CD4-positive, alpha-beta T cell treated with Interleukin-15 for 4 hours (primary cell): ENCODE results near the gene ASRGL1.
"Not testable (repeated sequence)": the region's sequence is repeated elsewhere in the genome, so short reads cannot be mapped to it uniquely, and the experiment has no call there.

Source experiments
- DNase-seq: peaks from one replicate; pipeline ENCODE4 v3.0.0-alpha.2; 2020; ENCODE audit warnings: low spot score

ASRGL1 gene

DNA sequence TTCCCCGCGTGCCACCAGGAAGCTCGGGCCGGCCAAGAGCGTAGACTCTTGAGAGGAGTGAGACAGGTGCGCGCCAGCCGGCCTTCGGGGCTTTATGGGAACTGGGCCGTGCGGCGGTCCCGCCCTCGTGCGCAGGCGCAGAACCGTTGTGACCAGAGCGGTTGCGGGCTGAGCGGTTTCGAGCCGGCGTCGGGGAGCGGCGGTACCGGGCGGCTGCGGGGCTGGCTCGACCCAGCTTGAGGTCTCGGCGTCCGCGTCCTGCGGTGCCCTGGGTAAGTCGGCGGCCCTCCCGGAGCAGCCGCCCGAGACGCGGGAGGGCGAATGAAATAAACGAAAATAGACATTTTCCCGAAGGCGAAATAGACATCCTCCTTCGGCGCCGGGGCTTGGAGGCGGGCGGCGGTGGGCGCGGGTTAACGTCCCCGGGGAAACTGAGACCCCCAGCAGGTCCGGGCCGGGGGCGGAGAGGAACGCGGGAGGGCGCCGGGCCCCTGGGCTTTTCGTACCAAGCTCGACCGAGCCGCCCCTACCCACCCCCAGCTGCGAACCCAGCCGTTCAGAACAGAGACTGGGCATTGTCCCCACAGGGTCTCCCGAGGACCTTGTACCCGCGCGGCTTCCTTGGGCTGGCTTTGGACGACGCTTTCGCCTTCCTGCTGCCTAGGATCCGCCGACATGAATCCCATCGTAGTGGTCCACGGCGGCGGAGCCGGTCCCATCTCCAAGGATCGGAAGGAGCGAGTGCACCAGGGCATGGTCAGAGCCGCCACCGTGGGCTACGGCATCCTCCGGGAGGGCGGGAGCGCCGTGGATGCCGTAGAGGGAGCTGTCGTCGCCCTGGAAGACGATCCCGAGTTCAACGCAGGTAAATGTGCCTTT lies at the start of gene ASRGL1:
ASRGL1 (plus strand) TSS at position 146 of the 879 bp plus-strand sequence; CDS start at position 676, 530 bp downstream.
- peak; percentile 73 for DNase-seq

- DNase-seq, result no peak
Observed at GRCh38 chr11:62295504-62295903, 41.7 kb upstream of the ASRGL1 start.

DNA sequence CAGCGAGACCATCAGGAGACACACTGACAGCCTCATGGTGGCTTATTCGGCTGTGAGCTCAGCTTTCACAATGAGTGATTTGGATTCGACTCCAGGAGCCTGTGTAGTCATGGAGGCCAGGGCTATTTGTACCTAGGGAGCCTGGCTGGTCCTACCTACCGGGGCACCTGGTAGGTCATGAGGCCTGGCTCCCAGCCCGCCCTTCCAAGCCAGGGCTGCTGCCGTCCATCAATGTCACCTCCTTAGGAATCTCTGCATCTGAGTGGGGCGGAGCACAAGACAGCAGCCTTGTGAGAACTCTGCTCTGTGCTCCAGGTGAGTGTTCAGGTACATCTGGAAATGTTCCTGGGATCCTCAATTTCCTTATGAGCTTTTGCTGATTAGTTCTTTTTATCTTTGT lies 38.3 kb upstream of the ASRGL1 start, which contains the start of gene SCGB1D4:
SCGB1D4 (minus strand) TSS at position 101 of the 400 bp plus-strand sequence; CDS start at position 36, 65 bp downstream.
- no peak for DNase-seq

GRCh38 chr11:62306227-62306626 lies 31.0 kb upstream of the ASRGL1 start:
- no peak for DNase-seq

DNA sequence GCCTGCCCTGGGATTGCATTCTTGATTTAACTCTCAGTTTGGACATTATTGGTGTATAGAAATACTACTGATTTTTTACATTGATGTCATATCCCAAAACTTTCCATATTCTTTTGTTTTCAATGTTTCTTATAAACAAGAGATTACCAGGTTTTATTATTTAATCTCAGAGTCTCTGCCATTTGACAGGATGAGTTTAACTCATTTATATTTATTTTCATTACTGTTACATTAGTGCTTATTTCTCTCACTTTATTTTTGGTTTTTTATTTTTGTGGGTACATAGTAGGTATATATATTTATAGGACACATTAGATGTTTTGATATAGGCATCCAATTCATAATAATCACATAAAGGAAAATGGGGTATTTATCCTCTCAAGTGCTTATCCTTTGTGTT lies 29.3 kb upstream of the ASRGL1 start:
- DNase-seq, result no peak

DNA sequence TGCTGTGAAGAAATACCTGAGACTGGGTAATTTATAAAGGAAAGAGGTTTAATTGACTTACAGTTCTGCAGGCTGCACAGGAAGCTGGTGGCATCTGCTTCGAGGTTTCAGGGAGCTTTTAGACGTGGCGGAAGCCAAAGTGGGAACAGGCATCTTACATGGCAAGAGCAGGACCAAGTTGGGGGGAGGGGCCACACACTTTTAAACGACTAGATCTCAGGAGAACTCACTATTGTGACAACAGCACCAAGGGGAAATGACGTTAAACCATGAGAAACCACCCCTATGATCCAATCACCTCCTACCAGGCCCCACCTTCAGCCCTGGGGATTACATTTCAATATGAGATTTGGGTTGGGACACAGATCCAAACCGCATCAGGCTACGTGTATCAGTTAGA lies 27.3 kb upstream of the ASRGL1 start:
- no peak for DNase-seq

DNA sequence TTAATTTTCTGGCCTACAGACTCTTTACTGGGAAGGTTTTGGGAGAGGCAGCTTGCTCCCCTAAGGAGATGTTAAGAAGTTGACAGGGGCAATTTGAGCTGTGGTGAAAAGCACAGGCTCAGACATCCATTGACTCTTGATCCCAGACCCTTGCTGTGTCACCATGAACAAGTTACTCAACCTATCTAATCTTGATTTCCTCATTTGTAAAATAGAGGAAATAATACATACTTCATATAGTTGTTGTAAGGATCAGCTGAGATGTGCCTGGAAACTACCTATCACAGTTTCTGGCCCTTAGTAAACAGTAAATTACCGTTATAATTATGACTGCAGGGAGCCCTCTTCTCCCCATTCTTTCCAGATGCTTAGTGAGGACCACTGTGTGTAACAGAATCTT lies 21.8 kb upstream of the ASRGL1 start:
- DNase-seq, result no peak

DNA sequence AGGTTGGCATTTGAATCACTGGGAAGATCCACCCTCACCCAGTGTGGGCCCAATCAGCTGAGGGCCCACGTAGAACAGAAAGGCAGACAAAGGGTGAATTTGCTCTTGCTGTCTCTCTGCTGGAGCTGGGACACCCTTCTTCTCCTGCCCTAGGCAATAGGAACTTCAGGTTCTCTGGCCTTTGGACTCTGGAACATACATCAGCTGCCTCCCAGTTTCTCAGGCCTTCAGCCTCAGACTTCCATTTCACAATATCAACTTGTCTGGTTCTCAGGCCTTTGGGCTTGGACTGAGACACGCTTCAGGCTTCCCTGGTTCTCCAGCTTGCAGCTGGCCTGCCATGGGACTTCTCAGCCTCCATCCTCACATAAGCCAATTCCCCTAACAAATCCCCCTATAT lies 14.7 kb upstream of the ASRGL1 start:
- DNase-seq, result no peak

DNA sequence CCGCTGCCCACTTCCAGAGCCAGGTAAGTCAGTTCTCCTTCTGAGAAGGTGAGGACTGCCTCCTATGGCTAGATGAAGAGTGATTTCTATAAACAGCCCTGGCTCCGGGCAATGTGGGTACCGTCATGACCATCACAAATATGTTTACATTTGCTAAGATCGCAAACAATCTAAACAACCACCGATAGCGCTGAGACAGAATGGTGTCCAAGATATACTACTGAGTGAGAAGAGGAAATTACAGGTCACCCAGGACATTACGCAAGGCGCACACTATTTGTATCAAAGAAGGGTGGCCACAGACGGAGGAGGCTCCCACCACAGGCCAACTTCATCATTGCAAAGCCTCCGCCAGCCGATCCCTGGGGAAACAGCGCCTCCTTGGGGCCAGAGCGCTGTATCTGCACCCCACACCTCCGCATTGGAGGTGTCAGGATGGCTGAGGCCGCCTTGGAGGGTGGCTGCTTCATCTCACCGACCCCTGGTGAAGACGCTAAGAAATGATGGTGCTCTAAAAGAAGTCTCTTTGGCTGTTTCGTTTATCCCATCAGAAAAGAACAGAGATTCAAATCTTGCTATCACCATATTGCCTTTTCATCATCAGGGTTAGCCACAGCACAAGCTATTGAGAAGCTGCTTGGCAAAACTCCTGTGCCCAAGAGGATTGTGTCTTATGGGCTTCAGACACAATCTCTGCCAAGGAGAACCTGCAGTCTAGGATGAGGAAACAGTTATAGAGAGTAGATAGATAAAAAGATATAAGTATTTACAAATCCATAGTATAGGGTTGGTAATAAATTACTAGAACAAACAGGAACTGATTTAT lies 12.3 kb upstream of the ASRGL1 start:
- DNase-seq, result peak; percentile 52

- DNase-seq, result not testable (repeated sequence)
Observed at GRCh38 chr11:62325781-62326180, 11.5 kb upstream of the ASRGL1 start.

- not testable (repeated sequence) for DNase-seq
Observed at GRCh38 chr11:62326719-62327118, 10.5 kb upstream of the ASRGL1 start.

GRCh38 chr11:62327541-62327940 lies 9.7 kb upstream of the ASRGL1 start:
- not testable (repeated sequence) for DNase-seq

DNA sequence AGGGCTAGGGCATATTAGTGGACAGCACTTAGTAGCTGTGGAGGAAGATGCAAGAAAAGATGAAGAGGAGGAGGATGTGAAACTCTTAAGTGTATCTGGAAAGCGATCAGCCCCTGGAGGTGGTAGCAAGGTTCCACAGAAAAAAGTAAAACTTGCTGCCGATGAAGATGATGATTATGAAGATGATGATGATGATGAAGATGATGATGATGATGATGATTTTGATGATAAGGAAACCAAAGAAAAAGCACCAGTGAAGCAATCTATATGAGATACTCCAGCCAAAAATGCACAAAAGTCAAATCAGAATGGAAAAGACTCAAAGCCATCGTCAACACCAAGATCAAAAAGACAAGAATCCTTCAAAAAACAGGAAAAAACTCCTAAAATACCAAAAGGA lies 6.0 kb upstream of the ASRGL1 start:
- not testable (repeated sequence) for DNase-seq

GRCh38 chr11:62333768-62334167 lies 3.5 kb upstream of the ASRGL1 start:
- no peak for DNase-seq

GRCh38 chr11:62336949-62337302 lies 322 bp upstream of the ASRGL1 start:
- DNase-seq, result not testable (repeated sequence)

DNA sequence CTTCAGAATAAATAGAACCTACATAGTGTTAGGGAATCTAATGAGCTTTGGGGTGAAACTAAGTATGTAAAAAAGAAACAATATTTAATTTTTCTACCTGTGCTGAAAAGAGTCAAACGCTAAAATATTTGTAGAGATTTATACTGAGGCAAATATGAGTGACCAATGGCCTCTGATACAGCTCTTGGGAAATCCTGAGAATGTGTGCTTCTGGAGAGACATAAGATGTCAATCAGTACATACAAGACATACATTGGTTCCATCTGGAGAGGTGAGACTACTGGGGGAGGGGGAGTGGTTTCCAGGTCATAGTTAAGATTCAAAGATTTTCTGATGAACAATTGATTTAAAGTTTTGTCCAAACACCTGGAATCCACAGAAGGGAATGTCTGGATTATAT lies 970 bp downstream of the ASRGL1 start:
- DNase-seq, result no peak

GRCh38 chr11:62340269-62340901 lies 3.1 kb downstream of the ASRGL1 start:
- peak; percentile 60 for DNase-seq

- no peak for DNase-seq
Observed at GRCh38 chr11:62341588-62341987, 4.3 kb downstream of the ASRGL1 start.

DNA sequence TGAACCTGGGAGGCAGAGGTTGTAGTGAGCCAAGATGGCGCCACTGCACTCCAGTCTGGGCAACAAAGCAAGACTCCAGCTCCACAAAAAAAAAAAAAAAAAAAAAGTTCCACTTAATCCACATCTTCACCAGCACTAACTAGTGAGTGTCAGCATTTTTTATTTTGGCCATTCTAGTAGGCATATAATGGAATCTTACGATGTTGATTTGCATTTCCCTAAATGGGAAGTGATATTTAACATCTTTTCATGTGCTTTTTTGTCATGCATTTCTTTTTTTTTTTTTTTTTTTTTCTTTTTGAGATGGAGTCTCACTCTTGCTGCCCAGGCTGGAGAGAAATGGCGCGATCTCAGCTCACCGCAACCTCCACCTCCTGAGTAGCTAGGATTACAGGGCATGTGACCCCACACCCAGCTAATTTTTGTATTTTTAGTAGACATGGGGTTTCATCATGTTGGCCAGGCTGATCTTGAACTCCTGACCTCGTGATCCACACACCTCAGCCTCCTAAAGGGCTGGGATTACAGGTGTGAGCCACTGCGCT lies 6.5 kb downstream of the ASRGL1 start:
- DNase-seq, result not testable (repeated sequence)

DNA sequence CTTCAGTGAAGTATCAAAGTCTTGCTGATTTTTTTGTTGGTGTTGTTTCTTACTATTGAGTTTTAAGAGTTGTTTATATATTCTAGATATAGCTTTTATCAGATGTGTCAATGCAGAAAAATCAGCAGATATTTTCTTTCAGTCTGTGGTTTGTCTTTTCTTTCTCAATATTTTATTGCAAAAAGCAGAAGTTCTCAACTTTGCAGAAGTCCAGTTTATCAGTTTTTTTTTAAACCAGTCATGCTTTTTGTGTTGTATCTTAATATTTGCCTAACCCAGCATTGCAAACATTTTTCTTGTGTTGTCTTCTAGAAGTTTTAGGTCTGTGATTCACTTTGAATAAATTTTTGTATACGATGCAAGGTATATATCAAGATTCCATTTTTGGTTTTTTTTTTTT lies 7.0 kb downstream of the ASRGL1 start:
- DNase-seq, result no peak

DNA sequence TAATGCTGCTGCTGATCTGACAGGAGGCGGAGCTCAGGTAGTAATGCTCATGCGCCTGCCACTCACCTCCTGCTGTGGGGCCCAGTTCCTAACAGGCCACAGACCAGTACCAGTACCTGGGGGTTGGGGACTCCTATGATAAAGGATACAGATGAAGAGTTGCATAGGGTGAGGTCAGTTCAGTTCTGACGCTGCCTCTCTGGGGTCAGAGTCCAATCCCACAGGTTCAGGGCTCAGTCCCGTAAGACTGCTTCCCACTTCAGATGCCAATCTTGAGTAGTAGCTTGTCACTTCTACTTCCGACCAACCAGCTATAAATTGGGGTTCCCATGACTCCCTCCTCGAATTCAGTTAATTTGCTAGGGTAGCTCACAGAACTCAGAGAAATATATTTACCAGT lies 8.6 kb downstream of the ASRGL1 start:
- DNase-seq, result no peak
